ENCODE data around the gene NTF3. TPM values are rescaled to one million over a fixed set of nuclear protein-coding genes. Genes with fewer than 3 reads are reported as not detected.

Gene NTF3
- total RNA-seq, 4 donors from 2014 or later, result 0.18 to 0.23 TPM; not detected in 2

DNA sequence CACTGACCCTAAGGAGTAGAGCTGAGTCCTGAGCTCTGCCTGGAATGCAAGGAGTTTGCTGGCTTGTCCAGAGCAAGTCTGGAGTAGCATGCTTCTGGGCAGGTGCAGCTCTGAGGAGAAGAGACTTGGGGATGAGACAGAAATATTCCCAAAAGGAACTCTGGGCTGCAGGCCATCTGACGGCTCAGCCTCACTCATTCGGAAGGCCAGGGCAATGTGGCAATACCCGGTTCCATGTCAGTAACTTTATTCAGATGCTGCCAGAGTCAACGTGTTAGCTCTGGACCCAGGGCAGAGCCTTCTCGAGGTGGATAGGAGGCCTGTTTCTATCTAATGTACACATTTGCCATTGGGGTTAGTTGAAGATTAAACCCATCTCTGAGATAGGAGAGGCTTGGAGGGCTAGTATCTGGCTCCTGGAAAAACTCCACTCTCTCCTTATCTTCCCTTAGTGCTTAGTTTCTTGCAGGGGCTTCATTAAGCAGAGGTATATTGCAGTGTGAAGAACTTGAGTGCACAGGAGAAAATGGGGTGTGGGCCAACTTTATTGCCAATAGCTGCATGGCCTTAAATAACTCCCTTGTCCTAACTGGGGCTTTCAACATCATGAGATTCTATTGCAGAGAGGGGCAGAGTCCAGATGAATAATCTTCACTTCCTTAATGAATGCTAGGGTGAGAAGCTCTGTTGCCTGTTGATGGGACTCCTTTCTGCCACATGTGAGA lies 65.6 kb downstream of the NTF3 start:
- Histone ChIP-seq H3K4me3 (no peak overlapping the region), H3K4me1 (no peaks in the 10 kb centered on the region), H3K36me3 (no peaks in the 10 kb centered on the region), H3K27ac (no peak overlapping the region), H3K27me3 (no peaks in the 10 kb centered on the region), H3K9me3 (no peaks in the 10 kb centered on the region)
- intact Hi-C loops (cut with DNase I; ENCODE audit: low total_unique reads) (no loop called here), in situ Hi-C loops (cut with MboI; ENCODE audit: low sequenced_read_pairs in 4 of 4) (no loop called here)
- ATAC-seq, result peak in 1 of 2 donors; percentile 51
- TF ChIP-seq, protein P1, sequence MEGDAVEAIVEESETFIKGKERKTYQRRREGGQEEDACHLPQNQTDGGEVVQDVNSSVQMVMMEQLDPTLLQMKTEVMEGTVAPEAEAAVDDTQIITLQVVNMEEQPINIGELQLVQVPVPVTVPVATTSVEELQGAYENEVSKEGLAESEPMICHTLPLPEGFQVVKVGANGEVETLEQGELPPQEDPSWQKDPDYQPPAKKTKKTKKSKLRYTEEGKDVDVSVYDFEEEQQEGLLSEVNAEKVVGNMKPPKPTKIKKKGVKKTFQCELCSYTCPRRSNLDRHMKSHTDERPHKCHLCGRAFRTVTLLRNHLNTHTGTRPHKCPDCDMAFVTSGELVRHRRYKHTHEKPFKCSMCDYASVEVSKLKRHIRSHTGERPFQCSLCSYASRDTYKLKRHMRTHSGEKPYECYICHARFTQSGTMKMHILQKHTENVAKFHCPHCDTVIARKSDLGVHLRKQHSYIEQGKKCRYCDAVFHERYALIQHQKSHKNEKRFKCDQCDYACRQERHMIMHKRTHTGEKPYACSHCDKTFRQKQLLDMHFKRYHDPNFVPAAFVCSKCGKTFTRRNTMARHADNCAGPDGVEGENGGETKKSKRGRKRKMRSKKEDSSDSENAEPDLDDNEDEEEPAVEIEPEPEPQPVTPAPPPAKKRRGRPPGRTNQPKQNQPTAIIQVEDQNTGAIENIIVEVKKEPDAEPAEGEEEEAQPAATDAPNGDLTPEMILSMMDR (IDR thresholded peaks at IDR 0.05 in 4 of 5, conservative IDR thresholded peaks at IDR 0.05 in 1 of 5), result no peak
- no peak for TF ChIP-seq POLR2A (IDR thresholded peaks at IDR 0.05)
- DNase-seq, result peak in 1 of 2 donors; percentile 46

DNA sequence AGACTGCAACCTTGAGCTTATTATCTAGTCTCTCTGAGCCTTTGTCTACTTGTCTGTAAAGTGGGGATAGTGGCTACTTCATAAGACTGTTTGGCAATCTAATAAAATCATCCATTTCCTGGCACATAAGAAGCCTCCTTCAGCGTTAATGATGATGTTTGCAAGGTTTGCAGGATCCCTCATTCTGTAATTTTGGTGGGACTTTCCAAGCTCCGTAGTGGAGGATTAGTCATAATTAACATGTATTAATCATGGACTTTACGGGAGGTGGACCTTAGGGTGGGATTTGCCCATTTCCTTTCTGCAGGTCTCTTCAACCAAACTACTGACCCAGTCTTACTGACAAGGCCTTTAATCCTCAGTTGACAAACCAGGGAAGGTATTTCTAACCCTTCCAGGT lies 66.2 kb downstream of the NTF3 start:
- Histone ChIP-seq H3K36me3 (no peaks in the 10 kb centered on the region), H3K9me3 (no peaks in the 10 kb centered on the region), H3K27me3 (no peaks in the 10 kb centered on the region), H3K4me1 (no peaks in the 10 kb centered on the region), H3K4me3 (no peak overlapping the region), H3K27ac (no peak overlapping the region)
- DNase-seq, result no peak
- in situ Hi-C loops (cut with MboI; ENCODE audit: low sequenced_read_pairs in 4 of 4), result no loop called here
- intact Hi-C loops (cut with DNase I; ENCODE audit: low total_unique reads), result no loop called here
- no peak for ATAC-seq
- TF ChIP-seq POLR2A (IDR thresholded peaks at IDR 0.05), result no peak
- TF ChIP-seq, protein P1 (IDR thresholded peaks at IDR 0.05 in 4 of 5, conservative IDR thresholded peaks at IDR 0.05 in 1 of 5), result no peak

DNA sequence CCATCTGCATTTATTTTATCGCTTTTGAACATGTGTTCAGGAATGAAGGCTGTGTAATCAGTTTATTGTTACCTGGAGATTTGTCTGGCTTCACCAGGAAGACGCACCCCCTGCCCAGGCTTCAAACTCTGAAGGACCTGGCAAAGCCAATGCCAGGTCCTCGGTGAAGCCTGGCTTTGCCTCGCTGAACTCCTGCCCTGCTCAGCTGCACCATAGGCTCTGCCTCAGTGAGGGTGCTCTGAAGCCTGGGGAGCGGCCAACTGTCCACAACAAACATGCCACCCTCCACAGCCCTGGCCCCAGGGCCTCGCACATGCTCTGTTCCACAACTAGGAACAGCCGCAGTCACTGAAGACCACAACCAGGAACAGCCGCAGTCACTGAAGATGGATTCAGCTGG lies 66.9 kb downstream of the NTF3 start:
- no peak for TF ChIP-seq POLR2A (IDR thresholded peaks at IDR 0.05)
- TF ChIP-seq, protein P1 (IDR thresholded peaks at IDR 0.05 in 4 of 5, conservative IDR thresholded peaks at IDR 0.05 in 1 of 5), result no peak
- Histone ChIP-seq H3K36me3 (no peaks in the 10 kb centered on the region), H3K27ac (no peak overlapping the region), H3K4me3 (no peak overlapping the region), H3K4me1 (no peaks in the 10 kb centered on the region), H3K27me3 (no peaks in the 10 kb centered on the region), H3K9me3 (no peaks in the 10 kb centered on the region)
- intact Hi-C loops (cut with DNase I; ENCODE audit: low total_unique reads), result no loop called here
- in situ Hi-C loops (cut with MboI; ENCODE audit: low sequenced_read_pairs in 4 of 4), result no loop called here
- ATAC-seq (no peak), DNase-seq (no peak)

DNA sequence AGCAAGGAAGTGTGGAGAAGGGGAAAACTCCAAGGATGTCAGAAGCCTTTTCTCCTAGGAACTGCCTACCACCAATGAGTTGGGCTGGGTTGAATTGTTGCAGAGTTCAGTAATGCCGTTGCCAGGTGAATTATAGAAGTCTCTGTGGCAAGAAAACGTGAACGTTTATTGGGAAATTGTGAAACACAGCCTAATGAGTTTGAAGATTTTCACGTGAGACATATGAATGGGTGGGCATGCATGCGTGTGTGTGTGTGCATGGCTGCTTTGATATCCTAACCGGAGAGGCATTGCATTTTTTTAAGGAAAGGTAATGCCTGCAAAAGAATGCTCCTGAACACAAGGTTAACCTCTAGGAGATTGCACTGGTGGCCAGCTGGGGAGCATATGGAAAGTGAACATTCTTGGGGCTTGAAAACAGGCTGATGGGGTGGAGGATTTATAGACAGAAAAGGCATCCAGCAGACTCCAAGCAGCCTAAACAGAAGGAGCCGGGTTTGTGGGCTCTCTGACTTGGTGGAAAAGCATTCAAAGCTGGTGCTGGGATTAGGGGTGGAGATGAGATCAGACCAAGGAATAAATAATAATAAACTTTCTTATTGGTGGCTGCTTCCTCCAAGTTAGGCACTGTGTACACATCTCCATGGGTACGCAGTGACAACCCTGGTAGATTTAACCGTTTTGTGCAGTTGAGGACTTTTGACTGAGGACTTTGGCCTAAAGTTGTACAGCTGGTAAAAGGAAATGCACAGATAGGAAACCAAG lies 67.8 kb downstream of the NTF3 start:
- H3K9me3 ChIP-seq, result no peaks in the 10 kb centered on the region
- H3K36me3 ChIP-seq, result no peaks in the 10 kb centered on the region
- no peak for TF ChIP-seq POLR2A (IDR thresholded peaks at IDR 0.05)
- TF ChIP-seq, protein P1 (IDR thresholded peaks at IDR 0.05 in 4 of 5, conservative IDR thresholded peaks at IDR 0.05 in 1 of 5), result no peak
- H3K27me3 ChIP-seq, result no peaks in the 10 kb centered on the region
- no peak for DNase-seq
- intact Hi-C loops (cut with DNase I; ENCODE audit: low total_unique reads) (no loop called here), in situ Hi-C loops (cut with MboI; ENCODE audit: low sequenced_read_pairs in 4 of 4) (no loop called here)
- no peaks in the 10 kb centered on the region for H3K4me1 ChIP-seq
- no peak for ATAC-seq
- H3K27ac ChIP-seq, result no peak overlapping the region
- no peak overlapping the region for H3K4me3 ChIP-seq

Measured in gastrocnemius medialis (tissue), 4 donors.